Activated CD8-positive, alpha-beta memory T cell treated with anti-CD3 and anti-CD28 coated beads, Interleukin-2, amount 50 U/mL, for 1 hour (primary cell): ENCODE data around the gene DUSP5.
A peak's percentile ranks its signal among the peaks of the same experiment; 100 is the strongest.

Source experiments
- DNase-seq: peaks from one replicate; pipeline ENCODE4 v3.0.0-alpha.2; 2020; ENCODE audit errors: extremely low read depth

DUSP5 gene

DNA sequence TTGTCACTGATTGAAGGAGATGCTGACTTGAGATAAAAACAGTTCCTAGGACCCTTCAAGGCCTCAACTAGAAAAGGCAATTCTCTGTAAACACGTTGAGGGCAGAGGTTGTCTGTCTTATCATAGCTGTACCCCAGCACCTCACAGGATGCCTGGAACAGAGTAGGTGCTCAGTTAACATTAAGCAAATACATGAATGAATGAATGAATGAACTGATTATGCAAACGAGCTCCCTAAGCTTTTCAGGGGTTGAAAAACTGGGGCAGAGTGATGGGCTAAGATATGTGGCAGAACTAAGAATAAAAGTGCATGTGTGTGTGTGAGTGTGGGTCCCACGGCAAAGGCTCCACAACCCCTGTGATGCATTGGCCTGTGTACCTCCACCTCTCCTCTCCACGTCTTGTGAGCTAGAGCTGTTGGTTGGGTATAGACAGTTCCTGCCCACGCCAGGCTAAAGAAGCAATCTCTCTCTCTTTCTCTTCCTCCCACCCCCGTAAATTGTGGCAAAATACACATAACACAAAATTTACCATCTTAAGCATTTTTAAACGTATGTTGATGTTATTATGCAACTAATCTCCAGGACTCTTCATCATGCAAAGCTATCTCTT is 48.9 kb downstream of the DUSP5 start:
- no peak for DNase-seq

DNA sequence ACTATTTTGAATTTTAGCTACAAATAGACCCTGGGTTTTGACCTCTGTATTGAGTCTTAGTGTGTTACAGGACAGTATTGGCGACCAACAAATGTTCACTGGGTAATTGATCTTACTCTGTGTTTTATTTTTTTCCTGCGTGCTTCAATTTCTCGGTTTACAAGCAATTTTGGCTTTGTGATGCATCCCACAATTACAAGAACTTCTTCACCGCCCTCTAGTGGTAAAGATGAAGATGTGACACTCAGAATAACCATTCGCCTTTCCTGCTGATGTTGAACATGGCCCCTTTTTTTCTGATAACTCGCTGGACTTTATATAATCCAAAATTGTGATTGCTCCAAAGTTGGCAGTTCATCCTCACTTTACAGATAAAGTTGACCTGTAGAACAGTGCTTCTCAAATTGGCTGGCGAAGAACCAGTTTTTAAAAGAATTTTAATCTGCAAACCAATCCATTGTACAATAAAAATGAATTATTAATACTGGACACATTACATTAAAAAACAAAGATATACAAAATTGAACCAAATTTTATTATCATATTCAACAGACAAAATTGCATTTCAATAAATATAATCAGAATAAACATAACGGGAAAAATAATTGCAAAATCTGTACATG is 49.5 kb downstream of the DUSP5 start:
- no peak for DNase-seq

DNA sequence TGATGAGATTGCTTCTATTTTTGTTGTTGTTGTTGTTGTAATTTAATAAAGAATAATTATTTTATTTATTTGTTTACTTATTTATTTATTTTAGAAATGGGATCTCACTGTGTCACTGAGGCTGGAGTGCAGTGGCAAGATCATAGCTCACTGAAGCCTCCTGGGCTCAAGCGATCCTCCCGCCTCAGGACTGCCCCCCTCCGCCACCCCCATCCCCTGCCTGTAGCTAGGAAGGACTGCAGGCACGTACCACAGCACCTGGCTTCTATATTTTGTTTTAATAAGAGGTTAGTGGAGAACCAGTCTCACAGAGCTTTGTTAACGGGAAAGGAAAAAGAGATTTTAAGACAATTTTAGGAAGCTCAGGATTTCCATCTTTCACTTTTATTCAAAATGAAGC is 50.3 kb downstream of the DUSP5 start:
- DNase-seq = no peak

DNA sequence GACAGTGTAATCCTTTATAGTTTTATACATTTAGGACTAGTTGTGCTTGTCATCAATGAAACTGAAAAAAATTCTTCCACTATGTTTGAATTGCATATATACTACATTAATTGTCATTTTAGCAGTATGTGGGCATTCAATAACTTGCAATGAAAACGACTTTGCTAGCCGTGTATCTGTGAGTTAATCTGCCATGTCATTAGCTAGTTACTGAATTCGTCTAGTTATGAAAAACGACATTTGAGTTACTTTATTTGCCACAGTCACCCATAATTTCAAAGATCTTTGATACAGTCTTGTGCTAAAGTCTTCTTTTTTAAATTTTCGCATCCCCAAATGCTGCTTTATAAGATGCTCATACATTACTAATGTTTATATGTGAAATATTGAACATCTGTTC is 51.5 kb downstream of the DUSP5 start:
- no peak for DNase-seq

DNA sequence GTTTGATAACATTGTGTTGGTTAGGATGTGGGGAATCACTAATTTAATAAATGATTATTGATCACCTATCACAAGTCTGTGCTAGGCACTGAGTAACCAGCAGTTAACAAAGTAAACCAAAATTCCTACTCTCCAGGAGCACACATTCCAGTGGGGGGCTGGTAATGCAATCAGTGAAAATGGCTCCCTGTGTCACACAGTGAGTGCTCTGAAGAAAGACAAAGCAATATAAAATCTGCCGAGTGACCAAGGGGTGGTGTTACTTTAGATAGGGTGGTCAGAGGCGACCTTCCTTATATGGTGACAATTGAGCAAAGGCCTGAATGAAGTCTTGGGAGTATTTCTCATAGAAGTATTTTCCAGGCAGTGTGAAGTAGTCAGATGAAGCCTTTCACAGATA is 56.2 kb downstream of the DUSP5 start:
- DNase-seq = no peak

DNA sequence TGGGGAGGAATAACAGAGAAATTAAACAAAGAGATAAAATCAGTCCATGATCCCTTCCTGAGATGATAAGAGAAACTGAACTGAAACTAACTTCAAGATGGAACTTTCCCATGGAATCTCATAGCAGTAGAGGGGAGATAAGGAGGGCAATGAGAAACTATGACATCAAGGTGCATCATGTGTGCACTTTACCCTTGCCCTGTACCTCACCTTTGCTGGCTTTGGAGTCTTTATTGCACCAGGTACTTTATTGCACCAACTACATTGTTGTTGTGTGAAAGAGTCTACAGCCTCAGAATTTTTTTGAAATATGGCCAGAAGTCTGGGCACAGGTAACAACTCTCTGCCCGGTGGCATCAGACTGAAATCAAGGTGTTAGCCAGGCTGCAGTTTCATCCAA is 58.6 kb downstream of the DUSP5 start:
- no peak for DNase-seq

DNA sequence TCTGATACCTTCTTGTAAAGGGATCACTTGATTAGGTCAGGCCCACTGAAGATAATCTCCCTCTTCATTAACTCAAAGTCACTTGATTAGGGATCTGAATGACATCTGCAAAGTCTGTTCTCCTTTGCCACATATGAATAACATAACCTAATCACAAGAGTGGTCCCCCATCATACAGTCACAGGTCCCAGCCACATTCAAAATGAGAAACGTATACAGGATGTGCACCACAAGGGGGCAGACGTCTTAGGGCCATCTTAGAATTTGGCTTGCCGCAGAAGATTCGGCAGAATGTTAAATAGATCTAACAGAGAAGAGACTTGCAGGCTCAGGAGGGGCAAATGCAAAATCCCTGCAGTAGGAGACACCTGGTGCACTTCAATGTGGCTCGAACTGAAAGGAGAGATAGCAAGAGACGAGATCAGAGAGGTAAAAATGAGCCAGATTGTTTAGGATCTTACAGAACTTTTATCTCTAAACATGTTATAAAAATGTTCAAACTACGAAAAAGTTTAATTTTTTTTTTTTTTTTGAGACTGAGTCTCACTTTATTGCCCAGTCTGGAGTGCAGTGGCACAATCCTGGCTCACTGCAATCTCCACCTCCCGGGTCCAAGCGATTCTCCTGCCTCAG is 59.4 kb downstream of the DUSP5 start:
- peak; percentile 36 for DNase-seq

DNA sequence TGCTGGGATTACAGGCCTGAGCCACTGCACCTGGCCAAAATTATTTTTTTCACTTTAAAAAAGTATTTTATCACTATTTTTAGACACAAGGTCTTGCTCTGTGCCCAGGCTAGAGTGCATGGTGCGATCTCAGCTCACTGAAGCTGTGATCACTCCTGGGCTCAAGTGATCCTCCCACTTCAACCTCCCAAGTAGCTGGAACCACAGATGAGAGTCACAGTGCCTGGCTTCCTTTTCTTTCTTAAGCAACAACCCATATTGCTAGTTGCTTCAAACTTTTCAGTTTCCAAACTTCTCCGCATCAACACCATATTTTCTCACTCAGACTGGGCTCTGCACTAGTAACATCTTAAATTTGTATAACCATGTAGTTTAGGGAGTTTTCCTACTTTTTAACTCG is 60.3 kb downstream of the DUSP5 start:
- DNase-seq = no peak

DNA sequence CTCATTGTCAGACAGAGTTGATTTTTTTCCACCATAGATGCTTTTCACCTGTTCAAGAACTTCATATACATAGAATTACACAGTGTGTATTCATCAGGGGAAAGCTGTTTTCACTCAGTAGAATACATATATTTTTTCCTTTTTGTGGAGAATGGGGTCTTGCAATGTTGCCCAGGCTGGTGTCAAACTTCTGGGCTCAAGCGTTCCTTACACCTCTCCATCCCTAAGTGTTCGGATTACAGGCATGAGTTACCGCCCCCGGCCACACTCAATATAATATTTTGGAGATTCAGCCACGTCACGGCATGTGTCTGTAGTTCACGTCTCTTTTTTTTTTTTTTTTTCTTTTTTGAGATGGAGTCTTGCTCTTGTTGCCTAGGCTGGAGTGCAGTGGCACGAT is 62.3 kb downstream of the DUSP5 start:
- no peak for DNase-seq
